ENCODE results near the gene MZT2A.
"Not testable (repeated sequence)": the region's sequence is repeated elsewhere in the genome, so short reads cannot be mapped to it uniquely, and the experiment has no call there.

MZT2A gene, protein sequence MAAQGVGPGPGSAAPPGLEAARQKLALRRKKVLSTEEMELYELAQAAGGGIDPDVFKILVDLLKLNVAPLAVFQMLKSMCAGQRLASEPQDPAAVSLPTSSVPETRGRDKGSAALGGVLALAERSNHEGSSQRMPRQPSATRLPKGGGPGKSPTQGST

DNA sequence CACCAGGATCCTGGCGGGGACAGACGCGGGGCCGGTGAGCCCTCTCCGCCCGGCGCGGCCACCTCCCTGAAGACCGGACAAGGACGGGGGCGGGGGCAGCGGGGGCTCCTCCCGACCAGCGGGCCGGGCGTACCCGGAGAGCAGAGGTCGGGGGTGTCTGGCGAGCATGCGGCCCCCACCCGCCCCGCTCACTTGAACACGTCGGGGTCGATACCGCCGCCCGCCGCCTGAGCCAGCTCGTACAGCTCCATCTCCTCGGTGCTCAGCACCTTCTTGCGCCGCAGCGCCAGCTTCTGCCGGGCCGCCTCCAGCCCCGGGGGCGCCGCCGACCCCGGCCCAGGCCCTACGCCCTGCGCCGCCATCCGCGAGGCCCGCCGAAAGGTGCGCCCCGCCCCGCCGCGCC, at the start of gene MZT2A:
Gene MZT2A, minus strand, starts transcription at position 383 of the 403 bp plus-strand sequence. Its CDS starts 21 bp downstream, at position 362.
- DNase-seq (ENCODE audit: low read depth) = not testable (repeated sequence)

DNA sequence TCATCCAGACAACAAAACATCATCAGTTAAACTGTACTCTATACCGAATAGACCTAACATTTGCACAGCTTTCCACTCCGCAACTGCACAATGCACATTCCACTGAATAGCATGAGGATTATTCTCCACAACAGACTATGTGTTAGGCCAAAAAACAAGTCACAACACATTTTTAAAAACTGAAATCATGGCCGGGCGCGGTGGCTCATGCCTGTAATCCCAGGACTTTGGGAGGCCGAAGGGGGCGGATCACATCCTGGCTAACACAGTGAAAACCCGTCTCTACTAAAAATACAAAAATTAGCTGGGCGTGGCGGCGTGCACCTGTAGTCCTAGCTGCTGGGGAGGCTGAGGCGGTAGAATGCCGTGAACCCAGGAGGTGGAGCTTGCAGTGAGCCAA, 46.7 kb upstream of the MZT2A start:
- not testable (repeated sequence) for DNase-seq (ENCODE audit: low read depth)

DNA sequence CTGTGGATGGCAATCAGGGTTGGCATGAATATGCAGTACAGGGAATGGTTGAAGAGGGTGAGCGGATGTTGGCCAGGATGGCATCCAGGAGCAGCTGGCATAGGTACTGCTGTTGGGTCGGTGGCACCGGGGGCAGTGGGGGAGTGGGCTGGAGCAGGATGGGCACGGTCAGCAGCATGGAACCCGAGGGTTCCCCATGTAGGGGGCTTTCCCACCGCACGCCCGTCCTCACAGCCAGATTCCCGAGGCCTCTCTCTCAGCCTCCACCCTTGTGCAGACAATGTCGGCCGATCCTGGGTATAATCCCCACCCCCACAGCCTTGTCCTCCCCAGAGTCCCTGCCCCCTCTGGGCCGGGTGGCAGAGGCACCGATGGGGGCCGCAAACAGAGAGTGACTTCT, 44.6 kb upstream of the MZT2A start:
- DNase-seq (ENCODE audit: low read depth) = not testable (repeated sequence)

DNA sequence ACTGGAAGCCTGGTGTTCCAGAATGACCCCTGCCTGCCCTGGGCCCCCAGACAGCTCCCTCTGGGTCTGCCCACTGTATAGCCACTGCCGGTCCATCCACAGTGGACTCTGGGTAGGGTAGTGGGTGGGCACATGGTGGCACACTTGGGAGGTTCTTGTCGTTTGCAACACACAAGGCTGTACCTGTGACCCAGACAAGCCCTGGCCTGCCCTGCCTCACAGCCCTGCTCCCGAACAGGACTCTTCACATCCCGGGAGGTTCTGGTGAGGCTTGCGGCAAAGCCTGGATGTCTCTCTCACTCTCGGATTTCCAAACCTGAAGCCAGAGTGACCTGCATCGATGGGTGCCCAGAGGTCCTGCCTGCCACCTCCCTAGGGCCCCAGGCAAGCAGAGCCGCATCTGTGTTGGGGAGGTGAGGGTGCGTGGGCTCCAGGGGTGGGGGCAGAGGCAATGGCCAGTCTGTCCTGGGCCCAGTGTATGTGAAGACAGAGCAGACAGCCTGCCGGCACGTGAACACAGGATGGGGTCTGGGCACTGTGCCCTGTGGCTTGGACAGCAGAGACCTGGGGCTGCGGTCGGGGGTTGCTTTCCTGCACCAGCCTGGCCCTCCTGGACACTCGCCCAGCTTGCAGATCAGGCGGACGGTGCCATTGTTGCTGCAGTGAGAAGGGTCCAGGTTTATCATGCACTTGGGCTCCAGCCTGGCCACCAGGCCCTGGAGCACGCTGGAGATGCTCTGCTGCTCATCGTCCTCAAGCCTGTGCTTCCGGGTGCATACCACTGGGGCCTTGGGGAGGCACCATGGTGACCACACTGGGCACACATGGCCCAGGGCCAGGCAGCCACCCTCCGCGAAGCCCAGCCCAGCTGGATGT, 44.0 kb upstream of the MZT2A start:
- DNase-seq (ENCODE audit: low read depth) = not testable (repeated sequence)

DNA sequence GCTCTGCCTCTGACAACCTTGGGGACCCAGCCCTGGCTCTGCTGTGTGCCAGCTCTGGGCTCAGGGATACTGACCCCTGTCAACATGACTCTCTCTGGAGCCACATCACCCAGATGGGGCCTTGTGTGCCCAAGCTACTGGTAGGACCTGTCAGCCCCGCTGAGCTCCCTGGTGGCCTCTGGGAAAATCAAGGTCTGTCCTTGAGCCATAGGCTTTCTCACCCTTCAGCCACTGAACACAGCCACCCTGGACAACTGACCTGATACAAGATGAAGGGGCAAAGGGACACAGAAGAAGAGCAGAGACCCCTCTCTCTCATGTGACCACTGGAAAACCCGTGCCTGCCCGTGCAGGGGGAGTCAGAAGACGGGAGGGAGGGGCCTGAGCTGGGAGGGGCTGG, 43.3 kb upstream of the MZT2A start:
- DNase-seq (ENCODE audit: low read depth) = no peak

DNA sequence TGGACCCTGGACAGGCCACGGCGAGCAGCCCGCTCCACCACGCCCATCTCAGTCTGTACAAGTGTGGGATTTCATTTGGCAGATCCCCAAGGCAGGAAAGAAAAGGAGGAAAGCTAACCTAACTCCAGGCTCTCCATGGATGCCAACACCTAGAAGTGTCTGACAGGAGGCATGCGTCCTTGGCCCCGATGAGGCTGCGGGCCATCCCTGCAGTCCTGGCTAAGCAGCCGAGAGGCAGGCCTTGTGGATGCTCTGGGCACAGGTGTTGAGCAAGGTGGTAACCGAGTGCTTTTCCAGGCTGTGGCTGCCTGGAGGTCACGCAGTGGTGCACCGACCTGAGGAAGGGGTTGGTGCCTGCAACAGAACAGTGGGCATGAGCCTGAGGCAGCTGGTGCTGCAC, 42.8 kb upstream of the MZT2A start:
- DNase-seq (ENCODE audit: low read depth) = not testable (repeated sequence)

DNA sequence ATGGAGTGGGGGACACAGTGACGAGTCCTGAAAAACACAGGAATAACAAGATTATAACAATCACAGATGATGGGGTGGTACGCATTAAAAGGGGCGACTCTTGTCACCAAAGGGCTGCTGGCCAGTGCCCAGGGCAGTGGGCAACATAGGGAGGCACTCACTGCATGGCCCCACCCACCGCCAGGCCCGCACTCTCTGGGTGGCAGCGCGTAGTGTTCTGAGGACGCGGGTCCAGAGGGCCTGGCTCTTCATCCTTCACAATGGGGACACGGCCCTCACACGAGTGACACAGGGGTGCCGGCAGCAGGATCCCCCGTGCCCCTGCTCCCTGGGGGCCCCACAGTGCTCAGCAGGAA, 42.1 kb upstream of the MZT2A start:
- not testable (repeated sequence) for DNase-seq (ENCODE audit: low read depth)

DNA sequence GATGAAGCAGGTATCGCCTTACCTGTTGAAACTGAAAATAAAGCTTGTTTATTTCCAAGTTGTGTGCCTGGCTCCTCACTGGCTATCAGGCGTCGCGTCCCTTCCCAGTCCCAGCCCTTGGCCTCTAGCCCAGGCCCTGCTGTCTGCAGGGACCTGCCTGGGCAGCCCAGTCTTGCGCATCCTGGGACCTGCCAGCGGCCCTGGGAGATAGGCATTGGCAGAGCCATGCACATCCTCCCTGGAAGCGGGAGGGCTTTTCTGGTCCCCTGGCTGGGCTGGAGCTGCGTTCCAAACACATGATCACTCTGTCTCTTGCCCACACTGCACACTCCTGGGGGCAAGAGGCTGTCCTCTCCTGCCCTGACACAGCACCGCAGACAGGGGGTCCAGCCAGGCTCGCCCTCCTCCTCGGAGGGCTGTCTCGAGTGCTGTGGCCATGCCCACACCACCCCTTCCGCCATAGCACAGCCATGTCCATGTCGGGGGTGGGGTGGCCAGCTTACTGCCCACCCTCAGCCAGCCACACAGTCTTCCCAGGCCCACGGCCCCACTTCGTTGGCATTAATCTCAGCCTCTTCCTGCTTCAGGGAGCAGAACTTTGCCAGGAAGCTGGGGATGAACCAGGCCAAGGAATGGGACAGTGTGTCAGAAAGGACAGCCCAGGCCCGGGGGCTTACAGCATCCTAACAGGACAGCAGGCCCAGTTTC, 41.6 kb upstream of the MZT2A start:
- not testable (repeated sequence) for DNase-seq (ENCODE audit: low read depth)

DNA sequence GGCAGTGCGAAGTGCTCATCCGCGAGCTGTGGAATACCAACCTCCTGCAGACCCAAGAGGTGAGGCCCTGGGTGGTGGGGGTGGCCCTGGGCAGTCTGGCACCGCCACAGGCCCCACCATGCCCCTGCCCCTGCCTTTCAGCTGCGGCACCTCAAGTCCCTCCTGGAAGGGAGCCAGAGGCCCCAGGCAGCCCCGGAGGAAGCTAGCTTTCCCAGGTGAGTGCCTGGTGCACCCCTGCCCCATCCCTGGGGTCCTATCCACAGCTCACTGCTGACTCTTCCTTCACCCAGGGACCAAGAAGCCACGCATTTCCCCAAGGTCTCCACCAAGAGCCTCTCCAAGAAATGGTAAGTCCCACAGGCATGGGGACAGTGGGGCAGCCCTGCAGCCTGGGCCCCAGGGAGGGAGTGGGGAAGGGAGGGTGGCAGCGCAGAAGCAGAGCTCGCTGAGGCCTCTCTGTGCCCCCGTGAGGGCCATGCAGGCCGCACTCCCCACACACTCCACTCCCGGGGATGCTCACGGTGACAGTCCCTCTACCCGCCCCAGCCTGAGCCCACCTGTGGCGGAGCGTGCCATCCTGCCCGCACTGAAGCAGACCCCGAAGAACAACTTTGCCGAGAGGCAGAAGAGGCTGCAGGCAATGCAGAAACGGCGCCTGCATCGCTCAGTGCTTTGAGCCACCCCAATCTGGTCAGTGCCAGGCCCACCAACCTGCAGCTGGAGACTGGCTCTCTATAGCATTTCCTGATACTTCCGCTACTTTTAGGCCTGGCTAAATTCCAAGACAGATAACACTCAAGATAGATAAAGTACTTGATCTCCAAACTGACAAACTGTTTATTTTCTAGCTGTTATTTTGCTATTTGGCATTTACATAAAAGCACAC, 40.8 kb upstream of the MZT2A start:
- not testable (repeated sequence) for DNase-seq (ENCODE audit: low read depth)

DNA sequence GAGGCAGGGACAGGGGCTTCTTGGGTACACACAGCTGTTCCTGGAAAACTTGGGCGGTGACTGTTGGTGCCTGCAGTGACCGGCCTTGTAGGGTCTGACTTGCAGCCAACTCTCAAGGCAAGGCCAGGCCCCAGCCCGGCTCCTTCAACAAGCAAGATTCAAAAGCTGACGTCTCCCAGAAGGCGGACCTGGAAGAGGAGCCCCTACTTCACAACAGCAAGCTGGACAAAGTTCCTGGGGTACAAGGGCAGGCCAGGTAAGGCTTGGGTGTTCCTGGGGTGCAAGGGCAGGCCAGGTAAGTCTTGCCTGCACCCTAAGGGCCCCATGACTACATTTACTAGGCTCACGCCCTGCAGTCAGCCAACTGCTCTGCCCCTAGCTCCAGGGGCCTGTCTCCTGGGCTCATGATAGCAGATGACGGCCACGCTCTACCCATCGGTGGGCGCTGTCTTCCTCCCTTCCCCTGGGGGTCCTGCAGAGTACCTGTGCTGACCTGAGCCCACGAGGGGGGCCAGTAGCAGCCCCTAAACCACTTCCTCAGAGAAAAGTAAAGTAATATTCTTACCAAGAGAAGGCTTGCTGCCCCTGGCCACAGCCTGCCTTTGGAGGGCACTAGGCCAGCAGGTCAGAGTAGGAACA, 39.5 kb upstream of the MZT2A start:
- DNase-seq (ENCODE audit: low read depth) = not testable (repeated sequence)

DNA sequence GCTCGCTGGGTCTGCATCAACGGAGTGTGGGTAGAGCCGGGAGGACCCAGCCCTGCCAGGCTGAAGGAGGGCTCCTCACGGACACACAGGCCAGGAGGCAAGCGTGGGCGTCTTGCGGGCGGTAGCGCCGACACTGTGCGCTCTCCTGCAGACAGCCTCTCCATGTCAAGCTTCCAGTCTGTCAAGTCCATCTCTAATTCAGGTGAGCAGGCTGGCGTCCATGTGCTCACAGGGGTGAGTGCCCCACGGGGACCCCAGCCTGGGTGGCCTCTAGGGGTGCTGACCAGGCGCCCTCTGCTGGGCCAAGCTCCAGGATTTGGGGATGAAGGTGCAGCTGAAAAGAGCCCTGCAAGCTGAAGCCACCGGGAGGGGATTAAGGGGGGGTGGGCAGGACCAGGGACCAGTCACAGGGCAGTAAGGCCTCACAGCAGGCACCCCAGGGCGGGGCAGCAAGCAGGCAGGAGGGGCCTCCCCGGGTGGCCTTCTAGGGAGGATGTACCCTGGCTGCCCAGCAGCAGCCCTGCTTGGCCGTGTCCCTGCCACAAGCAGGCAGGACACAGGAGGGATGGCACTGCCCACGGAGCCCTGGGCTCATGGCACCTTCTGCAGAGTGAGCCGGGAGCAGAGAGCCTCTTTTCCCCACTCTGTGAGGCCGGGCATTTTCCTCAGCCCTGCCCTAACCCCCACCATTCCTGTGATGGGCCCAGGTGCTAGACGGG, 38.6 kb upstream of the MZT2A start:
- DNase-seq (ENCODE audit: low read depth) = not testable (repeated sequence)

DNA sequence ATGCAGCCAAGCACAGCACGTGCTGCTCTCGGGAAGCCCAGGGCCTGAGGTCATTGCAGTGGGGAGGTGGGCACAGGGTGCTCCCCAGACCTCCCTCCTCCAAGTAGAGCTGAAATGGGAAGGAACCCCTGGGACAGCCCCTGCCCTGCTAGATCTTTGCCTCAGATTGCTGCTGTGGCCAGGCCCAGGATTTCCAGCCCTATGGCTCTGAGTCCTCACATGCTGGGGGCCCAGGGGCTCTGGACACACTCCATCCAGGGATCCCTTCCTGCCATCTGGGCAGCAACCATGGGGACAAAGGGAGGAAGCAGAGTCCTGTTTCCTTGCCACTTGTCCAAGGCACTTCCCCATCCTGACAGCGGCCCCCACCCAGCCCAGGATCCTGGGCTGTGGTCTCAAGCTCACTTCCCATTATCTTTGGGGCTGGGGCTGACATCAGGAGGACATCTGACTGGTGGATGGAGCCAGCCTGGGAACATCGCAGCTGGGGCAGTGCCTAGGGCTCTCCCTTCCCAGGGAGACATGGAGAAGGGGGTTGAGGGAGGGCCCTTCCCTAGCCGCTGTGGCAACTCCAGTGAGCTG, 37.8 kb upstream of the MZT2A start:
- not testable (repeated sequence) for DNase-seq (ENCODE audit: low read depth)

DNA sequence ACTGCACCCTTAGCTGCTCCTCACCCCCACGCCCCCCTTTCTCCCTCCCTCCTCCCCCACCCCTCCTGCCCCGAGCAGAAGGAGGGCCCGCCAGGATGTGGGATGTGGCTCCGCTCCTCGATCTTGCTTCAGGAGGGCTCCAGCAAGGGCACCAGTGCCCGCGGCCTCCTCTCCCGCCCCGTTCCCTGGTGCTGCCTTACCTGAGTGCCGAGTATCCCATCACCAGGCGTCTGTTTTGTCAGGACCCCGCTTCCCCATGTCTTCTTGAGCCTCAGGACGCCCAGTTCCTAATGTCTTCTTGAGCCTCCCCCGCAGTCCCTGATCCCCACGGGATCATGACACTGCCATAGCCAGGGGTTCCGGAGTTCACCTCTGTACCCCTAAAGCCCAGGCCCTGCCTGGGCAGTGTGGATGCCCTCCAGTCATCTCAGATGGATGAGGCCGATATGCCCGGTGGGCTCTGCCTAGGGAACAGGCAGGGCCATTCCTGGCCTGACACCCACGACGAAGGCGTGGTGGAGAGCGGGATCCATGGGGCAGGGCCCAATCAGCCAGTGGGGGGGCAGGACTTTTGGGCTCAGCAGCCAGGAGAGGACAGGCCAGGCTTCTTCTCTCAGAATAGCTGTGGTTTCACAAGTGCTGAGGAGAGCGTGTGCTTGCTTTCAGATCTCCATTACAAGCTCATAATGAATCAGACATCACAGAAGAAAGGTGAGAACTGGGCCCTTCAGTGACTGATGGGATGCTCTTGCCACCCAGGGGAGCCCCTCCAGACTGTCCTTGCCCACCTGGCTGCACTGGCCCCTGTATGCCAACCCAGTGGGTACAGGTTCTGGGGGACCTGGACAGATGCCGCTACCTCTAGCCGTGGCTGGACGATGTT, 37.0 kb upstream of the MZT2A start:
- not testable (repeated sequence) for DNase-seq (ENCODE audit: low read depth)

DNA sequence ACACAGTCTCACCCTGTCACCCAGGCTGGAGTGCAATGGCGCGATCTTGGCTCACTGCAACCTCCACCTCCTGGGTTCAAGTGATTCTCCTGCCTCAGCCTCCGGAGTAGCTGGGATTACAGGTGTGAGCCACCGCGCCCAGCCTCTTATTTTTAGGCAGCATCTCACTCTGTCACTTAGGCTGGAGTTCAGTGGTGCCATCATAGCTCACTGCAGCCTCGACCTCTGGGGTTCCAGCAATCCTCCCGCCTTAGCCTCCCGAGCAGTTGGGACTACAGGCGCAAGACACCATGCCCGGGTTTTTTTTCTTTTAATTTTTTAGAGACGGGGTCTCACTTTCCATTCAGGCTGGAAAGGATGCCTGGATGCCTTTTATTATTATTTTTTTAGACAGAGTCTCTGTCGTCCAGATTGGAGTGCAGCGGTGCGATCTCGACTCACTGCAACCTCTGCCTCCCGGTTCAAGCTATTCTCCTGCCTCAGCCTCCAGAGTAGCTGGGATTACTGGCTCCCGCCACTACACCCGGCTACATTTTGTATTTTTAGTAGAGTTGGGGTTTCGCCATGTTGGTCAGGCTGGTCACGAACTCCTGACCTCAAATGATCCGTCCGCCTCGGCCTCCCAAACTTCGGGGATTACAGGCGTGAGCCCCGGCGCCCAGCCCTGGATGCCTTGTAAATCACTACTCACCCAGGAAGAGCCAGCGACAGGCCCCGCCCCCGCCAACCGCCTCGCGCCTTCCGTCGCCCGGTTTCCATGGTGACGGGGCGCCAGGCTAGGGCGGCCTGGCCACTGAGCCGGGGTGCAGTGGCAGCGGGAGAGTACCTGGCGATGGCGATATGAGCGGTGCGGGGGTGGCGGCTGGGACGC, 35.2 kb upstream of the MZT2A start, which contains the start of gene CCDC74A:
Gene CCDC74A, plus strand, starts transcription at position 758 of the 871 bp plus-strand sequence. Its CDS starts 83 bp downstream, at position 841.
- DNase-seq (ENCODE audit: low read depth) = peak; percentile 57

DNA sequence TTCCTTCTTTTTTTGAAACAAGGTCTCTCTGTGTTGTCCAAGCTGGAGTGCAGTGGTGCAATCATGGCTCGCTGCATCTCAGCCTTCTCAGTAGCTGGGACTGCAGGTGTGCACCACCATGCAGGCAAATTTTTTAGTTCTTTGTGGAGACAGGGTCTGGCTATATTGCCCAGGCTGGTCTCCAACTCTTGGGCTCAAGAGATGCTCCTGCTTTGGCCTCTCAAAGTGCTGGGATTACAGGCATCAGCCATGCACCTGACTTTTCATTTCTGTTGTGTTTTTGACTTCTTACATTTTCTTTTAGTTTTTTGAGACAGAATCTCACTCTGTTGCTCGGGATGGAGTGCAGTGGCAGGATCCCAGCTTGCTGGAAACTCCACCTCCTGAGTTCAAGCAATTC, 33.1 kb upstream of the MZT2A start:
- not testable (repeated sequence) for DNase-seq (ENCODE audit: low read depth)

DNA sequence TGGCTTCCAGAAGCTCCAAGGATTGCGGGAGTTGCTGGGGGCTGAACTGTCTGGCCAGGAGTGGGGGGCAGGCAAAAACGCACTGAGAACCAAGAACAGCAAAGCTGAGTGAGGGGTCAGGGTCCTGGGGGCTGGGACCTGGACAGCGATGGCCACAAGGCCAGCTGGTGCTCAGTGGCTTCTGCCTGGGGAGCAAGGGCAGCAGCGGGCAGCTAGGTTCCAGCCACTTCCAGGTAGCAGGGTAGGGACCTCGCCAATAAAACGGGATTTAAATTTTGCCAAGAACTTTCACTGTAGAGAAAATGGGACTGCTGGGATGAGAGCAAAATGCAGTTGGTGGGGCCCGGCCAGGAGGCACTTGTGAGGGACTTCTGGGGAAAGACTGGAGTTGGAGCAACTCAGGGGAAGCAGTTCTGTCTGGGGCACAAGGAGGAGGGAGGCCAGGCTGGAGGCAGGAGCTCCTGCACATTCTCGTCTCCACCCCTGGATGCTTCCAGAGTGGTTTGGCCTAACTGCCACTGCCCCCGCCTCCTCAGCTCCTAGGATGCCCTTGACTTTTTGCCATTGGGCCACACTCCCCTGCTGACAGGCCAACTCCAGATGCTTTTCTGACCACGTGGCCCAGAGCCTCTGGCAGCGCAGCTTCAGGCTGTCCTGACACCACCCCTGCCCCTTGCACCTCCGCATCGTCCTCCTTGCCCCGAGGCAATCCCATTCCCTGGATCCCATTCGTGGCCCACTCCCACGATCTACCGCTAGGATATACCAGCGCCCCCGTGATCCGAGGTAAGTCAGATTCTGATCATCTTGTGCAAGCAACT, 30.0 kb upstream of the MZT2A start:
- no peak for DNase-seq (ENCODE audit: low read depth)

DNA sequence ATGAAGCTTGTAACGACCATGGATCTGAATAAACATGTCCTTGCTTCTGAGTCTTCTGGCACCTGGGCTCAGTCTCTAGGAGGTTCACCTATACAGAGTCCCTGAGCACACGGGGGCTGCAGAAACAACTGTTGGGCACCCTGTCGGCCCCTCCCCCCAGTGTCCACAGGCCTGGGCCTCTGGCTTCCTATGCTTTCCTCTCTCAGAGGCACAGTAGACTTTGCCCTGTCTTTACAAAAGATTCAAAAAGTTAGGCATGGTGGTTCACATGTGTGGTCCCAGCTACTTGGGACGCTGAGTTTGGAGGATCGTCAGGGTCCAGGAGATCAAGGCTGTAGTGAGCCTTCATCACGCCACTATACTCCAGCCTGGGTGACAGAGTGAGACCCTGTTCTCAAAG, 29.3 kb upstream of the MZT2A start:
- DNase-seq (ENCODE audit: low read depth) = not testable (repeated sequence)

All from stimulated activated CD8-positive, alpha-beta memory T cell treated with anti-CD3 and anti-CD28 coated beads, Interleukin-15, amount 100 ng/mL, for 24 hours (primary cell).